ENCODE data around the gene CFAP251.

DNA sequence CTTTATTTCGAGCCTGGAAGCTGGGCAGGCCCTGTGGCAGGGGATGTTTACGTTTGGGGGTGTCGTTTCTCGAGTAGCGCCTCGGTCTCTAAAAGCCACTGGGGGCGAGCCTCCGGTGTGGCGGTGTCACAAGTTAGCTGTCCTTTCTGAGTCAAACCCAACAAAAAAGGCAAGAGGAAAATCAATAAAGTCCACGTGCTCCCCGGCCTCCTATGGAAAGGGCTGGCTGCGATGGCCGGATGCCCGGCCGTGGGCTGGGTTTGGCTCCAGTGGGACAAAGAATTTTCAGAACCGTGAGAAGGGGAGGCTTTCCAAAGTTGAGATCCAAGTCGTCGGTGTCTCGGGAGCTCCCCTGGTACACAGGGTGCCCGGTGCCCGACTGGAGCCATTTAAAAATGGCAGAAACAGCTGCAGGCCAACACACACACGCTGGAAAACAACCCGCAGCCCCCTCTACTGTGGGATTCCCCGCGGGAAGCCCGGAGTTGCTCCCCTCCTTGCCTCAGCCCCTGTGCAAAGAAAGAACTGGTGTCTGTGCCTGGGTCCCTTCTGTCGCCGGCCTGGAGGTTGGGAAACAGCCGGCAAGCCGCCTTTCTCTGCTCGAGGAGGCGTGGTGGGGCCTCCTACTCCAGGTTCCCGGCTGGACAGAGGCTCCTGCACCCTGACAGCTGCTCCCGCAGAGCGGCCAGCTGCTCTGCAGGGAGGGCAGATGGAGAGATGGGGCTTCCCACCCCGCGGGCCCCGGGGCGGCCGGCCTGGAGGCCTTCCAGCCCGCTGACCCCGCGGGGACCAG lies 105.1 kb downstream of the CFAP251 start:
- TF ChIP-seq, protein P1, sequence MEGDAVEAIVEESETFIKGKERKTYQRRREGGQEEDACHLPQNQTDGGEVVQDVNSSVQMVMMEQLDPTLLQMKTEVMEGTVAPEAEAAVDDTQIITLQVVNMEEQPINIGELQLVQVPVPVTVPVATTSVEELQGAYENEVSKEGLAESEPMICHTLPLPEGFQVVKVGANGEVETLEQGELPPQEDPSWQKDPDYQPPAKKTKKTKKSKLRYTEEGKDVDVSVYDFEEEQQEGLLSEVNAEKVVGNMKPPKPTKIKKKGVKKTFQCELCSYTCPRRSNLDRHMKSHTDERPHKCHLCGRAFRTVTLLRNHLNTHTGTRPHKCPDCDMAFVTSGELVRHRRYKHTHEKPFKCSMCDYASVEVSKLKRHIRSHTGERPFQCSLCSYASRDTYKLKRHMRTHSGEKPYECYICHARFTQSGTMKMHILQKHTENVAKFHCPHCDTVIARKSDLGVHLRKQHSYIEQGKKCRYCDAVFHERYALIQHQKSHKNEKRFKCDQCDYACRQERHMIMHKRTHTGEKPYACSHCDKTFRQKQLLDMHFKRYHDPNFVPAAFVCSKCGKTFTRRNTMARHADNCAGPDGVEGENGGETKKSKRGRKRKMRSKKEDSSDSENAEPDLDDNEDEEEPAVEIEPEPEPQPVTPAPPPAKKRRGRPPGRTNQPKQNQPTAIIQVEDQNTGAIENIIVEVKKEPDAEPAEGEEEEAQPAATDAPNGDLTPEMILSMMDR (IDR thresholded peaks at IDR 0.05), result no peak
- peak; percentile 64 to 81 (median 80) for TF ChIP-seq POLR2A (IDR thresholded peaks at IDR 0.05)
